HG02623 (cell line): Measurements from ENCODE around the gene CENPQ.

ENCODE experiments used
- ATAC-seq: cut with Tn5 transposase; IDR thresholded peaks from one replicate; pipeline ENCODE4 v1.9.1; 2021; ENCODE audit warnings: moderate library complexity; ENCODE audit not compliant: unreplicated experiment

Gene CENPQ

DNA sequence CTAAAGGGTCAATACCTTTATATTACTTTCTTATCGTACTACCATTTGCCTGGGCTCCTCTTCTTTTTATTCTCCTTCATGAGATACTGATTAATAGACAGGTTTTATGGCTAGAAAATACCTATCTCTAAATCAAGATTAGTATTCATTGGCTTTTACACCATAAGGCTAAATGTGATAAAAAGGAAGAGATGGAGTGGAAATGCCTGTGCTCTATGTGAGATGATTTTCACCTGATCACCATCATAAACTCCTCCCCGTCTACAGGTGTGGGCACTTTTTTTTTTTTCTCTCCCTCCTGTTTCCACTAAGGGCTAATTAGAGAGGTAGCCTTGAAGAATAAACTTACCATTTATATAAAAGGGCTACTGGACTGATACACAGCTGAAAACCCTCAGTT, 36.5 kb downstream of the CENPQ start, which contains the start of gene GLYATL3:
Gene GLYATL3, plus strand, starts transcription at position 301 of the 400 bp plus-strand sequence. CDS start 12,068 bp downstream, outside the sequence.
- ATAC-seq: no peak

DNA sequence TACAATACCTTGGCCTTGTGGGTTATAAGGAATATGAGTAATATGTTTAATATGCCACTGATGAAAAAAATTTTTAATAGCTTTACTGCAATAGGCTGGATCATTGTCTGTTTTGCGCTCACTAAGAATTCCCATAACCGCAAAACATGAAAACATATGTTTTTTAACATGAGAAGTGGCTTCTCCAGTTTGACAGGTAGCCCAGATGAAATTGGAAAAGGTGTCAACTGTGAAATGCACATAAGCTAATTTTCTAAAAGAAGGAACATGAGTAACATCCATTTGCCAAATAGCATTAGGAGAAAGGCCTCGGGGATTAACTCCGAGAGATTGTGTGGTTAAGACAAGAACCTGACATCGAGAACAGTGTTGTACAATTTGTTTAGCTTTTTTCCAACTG, 41.5 kb downstream of the CENPQ start:
- ATAC-seq: no peak

DNA sequence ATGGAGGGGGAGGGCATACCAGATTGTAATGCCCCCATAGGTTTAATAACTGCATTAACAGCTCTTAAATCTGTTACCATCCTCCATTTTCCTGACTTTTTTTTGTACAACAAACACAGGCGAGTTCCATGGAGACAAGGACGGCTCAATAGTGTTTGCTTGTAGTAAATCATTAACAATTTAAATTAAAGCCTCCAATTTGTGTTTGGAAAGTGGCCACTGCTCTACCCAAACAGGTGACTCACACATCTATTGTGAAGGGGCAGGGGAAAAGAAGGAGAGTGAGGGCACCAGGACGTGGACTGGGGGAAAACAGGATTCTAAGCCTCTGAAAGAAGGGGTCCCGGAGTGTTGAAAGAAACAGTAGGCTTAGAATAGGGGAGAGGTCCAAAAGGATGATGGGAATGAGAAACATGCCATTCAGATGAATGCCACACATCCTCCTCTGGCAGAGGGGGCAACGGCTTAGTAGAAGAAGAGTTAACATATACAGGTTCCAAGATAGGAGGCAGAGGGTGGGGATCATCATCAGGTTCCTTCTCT, 43.5 kb downstream of the CENPQ start:
- ATAC-seq: no peak

- no peak for ATAC-seq
Measured at GRCh38 chr6:49509342-49509741, 46.2 kb downstream of the CENPQ start.

DNA sequence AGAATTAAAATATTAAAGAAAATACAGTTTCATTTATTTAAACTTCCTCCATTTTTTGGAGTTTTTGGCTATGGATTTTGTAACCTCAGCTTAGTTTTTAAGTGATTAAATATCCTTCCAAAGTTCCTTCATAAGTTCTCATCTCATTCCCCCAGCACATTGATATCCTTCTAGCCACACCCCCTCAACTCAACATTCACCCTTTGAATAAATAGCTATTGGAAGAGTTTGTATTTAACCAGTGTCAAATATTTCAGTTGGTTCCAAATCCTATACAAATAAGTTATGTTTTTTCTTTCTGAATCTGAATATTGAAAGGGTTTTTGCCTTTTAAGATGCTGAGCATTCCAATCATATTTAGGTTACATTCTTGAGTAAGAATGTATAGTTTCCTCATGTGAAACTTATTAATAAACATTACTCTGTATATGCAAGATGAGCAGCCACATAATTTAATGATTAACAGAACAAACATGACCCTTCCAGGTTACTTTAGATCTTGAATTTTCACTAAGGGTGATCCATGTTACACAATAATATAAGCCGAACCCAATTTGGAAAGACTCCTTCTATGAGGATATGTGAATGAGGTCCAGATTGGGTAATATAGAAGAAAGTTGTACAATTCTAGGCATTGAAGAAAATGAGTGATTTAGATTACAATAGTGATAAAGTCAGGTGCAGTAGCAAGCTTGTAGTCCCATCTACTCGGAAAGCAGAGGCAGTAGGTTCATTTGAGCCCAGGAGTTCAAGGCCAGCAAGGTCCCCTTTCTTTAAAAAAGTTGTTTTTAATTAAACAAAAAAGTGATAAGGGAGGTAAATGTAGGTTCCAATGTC, 50.2 kb downstream of the CENPQ start:
- ATAC-seq: no peak

DNA sequence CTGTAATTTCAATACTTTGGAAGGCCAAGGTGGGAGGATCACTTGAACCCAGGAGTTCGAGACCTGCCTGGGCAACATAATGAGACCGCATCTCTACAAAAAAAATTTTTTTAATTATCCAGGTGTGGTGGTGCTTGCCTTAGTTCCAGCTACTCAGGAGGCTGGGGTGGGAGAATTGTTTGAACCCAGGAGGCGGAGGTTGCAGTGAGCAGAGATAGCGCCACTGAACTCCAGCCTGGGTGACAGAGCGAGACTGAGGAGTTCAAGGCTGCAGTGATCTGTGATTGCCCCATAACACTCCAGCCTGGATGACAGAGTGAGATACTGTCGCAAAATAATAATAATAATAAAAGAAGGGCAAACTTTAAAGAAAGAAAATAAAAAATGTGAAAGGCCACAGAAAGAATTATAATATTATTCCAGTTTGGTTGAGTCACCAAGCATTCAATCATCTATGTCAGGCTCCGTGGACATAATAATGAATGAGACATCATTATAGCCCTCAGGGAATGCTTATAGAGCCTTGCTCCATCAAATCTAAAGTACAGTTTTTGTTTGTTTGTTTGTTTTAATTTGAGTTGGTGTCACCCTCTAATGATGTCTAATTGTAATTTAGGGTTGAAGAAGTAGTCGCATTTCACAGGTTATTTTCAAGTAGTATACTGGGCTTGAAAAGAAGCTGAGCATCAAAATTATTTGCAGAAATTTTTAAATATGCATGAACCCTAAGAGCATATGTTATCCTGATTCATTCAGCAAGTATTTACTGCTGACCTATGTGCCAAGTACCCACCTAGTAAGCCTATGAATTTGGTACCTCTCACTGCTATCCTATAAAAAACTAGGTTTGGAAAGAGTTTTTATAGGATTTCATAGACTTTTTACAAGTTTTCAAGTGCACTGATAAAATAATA, 51.7 kb downstream of the CENPQ start:
- no peak for ATAC-seq

GRCh38 chr6:49515485-49516146, 52.4 kb downstream of the CENPQ start:
- no peak for ATAC-seq

DNA sequence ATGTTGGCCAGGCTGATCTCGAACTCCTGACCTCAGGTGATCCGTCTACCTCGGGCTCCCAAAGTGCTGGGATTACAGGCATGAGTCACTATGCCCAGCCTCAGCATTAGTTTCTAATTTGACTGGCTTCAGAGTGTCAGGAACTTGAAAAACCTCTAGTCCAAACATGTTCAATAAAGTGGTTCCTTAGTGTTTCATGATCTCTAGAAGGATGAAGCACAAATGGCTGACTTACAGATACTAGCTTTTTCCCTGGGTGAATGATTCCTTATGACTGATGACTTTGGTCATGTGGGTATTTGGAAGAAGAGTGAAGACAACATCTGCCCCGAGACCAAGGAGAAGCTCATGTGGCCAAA, 53.0 kb downstream of the CENPQ start:
- no peak for ATAC-seq

DNA sequence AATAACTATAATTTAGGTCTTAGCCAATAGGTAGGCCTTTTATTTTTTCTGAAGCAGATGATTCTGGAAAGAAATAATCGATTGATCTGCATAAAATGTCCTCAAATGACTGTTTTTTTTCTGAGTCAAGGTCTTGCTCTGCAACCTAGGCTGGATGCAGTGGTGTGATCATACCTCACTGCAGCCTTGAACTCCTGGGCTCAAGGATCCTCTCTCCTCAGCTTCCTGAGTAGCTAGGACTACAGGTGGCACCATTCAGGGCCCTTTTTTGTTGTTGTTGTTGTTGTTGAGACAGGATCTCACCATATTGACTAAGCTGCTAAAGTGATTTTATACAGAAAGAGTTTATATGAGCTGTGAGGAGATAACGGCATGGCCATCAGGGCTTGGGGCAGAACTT, 54.7 kb downstream of the CENPQ start:
- no peak for ATAC-seq

GRCh38 chr6:49519660-49520059, 56.5 kb downstream of the CENPQ start:
- peak; percentile 88 for ATAC-seq

- no peak for ATAC-seq
Measured at GRCh38 chr6:49522710-49523593, 59.8 kb downstream of the CENPQ start.

GRCh38 chr6:49523901-49524300, 60.7 kb downstream of the CENPQ start:
- ATAC-seq: no peak

DNA sequence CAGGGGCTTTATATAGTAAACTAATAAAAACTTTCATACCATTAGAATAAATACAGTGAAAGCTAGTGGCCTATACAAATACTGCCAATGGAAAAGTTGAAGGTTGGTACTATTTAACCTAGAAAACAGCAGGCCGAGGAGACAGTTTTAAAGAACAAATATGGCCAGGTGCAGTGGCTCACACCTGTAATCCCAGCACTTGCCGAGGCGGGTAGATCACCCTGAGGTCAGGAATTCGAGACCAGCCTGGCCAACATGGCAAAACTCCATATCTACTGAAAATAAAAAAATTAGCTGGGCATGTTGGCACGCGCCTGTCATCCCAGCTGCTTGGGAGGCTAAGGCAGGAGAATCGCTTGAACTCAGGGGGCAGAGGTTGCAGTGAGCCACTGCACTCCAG, 61.4 kb downstream of the CENPQ start:
- no peak for ATAC-seq

DNA sequence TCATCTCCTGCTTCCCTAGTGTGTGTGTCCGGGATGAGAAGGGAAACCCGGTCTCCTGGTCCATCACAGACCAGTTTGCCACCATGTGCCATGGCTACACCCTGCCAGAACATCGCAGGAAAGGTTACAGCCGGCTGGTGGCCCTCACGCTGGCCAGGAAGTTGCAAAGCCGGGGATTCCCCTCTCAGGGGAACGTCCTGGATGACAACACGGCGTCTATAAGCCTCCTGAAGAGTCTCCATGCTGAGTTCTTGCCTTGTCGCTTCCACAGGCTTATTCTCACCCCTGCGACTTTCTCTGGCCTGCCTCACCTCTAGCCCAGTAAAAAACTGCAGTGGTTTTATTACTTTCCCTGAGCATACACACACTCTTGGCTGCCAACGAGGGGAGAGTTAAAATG, 63.4 kb downstream of the CENPQ start:
- ATAC-seq: no peak

DNA sequence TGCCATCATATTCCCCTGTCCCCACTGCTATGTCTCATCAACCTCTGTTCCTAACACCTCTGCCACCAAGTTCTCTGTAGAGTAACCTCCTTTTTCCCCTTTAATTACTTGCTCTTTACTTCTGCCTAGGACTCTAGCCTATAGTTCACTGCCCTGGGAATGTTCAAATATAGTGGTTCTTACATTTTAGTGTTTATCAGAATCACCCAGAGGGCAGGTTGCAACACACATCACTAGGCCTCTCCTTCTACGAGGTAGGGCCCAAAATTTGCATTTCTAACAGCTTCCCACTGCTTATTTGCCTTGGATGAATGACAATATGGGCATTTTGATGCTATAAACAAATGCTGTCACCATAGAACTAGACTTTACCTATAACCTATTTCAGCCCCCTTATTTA, 64.2 kb downstream of the CENPQ start:
- ATAC-seq: no peak

DNA sequence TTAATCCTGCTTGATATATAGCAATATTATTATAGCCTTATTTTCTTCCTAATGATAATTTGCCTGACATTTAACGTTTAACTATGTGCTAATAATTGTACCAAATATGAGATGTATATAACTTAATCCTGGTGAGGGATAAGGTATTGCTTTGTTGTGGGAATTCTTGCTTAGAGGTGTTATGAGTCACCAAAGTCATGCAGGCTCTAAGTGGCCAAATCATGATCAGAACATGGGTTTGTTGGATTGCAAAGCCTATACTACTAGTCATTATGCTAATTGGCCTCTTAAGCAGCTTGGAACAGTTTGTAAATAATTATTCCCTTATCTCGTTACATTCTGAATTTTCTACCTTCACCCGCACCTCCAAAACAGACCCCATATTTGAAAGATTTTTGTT, 65.4 kb downstream of the CENPQ start:
- ATAC-seq: no peak

DNA sequence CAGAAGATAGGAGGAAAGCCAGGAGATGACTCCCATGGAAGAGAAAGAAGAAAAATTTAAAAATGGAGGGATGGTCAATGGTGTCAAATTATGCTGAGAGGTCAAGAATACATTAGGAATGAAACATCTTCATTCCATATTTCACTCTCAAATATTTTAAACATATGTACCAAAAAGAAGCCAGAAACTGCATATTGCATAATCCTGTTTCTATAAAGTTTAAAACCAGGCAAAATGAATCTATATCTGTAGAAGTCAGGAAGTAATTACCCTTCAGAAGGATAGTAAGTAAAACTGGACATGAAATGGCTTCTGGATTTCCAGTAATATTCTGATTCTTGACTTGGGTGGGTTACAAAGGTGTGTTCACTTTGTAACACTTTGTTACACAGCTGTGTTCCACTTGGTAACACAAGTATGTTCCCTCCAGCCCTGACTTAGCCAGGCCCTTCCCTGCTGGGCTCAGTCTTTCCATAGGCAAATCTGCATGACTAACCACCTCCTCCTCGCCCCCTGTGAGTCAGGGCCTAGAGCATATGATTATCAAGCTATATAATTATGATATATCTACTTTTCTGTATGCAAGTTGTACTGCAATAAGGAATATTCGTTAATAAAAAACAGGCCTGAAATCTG, 67.1 kb downstream of the CENPQ start:
- no peak for ATAC-seq

DNA sequence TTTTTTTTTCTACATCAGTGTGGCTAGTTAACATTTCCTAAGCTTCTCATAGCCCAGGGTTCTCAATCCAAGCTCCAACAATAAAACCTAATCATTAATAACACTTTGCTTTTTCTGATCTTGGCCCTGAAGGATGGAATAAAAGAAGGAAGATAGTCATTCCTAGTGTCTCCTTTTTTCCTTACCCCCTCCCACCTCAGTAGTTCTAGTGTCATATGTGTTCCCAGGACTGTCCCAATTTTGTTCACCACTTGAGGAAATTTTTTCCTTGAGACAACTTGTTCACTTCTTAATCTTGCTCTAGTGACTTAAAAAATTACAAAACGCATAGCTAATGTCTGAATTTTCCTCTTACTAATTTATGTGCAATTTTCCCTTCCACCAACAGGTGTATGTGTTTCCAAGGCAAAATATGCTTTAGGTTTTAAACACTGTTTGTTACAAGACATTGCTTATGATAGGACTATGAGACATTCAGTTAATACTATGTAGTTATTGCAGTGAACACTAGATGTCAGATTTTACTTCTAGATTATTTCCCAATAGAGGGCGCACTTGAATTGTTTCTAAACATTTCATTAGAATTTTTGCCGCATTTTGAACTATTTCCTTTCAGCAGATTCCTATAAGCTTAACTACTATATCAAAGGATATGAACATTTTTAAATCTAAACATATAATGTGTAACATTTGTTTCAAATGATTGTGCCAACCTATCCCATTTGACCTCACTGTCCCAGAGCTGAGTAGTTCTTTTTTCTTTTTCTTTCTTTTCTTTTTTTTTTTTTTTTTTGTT, 68.8 kb downstream of the CENPQ start:
- ATAC-seq: peak; percentile 95

GRCh38 chr6:49535795-49536194, 72.6 kb downstream of the CENPQ start:
- no peak for ATAC-seq
